ENCODE measurements around the gene IL17REL.

GRCh38 chr22:49961601-49962011 is 51.0 kb downstream of the IL17REL start:
- TF ChIP-seq, protein P1, sequence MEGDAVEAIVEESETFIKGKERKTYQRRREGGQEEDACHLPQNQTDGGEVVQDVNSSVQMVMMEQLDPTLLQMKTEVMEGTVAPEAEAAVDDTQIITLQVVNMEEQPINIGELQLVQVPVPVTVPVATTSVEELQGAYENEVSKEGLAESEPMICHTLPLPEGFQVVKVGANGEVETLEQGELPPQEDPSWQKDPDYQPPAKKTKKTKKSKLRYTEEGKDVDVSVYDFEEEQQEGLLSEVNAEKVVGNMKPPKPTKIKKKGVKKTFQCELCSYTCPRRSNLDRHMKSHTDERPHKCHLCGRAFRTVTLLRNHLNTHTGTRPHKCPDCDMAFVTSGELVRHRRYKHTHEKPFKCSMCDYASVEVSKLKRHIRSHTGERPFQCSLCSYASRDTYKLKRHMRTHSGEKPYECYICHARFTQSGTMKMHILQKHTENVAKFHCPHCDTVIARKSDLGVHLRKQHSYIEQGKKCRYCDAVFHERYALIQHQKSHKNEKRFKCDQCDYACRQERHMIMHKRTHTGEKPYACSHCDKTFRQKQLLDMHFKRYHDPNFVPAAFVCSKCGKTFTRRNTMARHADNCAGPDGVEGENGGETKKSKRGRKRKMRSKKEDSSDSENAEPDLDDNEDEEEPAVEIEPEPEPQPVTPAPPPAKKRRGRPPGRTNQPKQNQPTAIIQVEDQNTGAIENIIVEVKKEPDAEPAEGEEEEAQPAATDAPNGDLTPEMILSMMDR (IDR thresholded peaks at IDR 0.05), result no peak
- TF ChIP-seq POLR2A (IDR thresholded peaks at IDR 0.05), result no peak

All from lower leg skin (tissue), 3 donors.